Adrenal gland (tissue), 5 donors: ENCODE measurements around the gene SCG2.

Experiments
- POLR2A ChIP-seq, 2 donors: fragments of 450-650 bp; IDR thresholded peaks; one replicate each; pipeline ENCODE4 v1.6.1; 2017; ENCODE audit warnings: antibody characterized with exemption in 2 of 2, mild to moderate bottlenecking in 2 of 2, moderate library complexity in 1 of 2
- TF ChIP-seq, protein P1 (sequence below), 6 experiments: fragments of 450-650 bp in 4 of 6; fragments of 200-600 bp in 2 of 6; sonication (generic) in 1 of 6; IDR thresholded peaks; 1 replicate in 5 of 6; 2 replicates in 1 of 6; pipeline versions ENCODE4 v1.5.1 to v1.8.0; 2016 to 2021; ENCODE audit warnings: antibody characterized with exemption in 6 of 6, mild to moderate bottlenecking in 2 of 6, moderate library complexity in 1 of 6
- donor health status: DM: no; HTN: no; CAD: no.

- TF ChIP-seq, protein P1, sequence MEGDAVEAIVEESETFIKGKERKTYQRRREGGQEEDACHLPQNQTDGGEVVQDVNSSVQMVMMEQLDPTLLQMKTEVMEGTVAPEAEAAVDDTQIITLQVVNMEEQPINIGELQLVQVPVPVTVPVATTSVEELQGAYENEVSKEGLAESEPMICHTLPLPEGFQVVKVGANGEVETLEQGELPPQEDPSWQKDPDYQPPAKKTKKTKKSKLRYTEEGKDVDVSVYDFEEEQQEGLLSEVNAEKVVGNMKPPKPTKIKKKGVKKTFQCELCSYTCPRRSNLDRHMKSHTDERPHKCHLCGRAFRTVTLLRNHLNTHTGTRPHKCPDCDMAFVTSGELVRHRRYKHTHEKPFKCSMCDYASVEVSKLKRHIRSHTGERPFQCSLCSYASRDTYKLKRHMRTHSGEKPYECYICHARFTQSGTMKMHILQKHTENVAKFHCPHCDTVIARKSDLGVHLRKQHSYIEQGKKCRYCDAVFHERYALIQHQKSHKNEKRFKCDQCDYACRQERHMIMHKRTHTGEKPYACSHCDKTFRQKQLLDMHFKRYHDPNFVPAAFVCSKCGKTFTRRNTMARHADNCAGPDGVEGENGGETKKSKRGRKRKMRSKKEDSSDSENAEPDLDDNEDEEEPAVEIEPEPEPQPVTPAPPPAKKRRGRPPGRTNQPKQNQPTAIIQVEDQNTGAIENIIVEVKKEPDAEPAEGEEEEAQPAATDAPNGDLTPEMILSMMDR (IDR thresholded peaks at IDR 0.05): no peak
- TF ChIP-seq POLR2A (IDR thresholded peaks at IDR 0.05): no peak
These were observed 7.9 kb downstream of the SCG2 start for GRCh38 chr2:223594259-223594658.
